ENCODE measurements around the gene SORCS2. TPM values are rescaled to one million over a fixed set of nuclear protein-coding genes. Genes with fewer than 3 reads are reported as not detected.

The SORCS2 gene
- polyA plus RNA-seq, 1 donor from 2014 or later = 1.0 TPM

DNA sequence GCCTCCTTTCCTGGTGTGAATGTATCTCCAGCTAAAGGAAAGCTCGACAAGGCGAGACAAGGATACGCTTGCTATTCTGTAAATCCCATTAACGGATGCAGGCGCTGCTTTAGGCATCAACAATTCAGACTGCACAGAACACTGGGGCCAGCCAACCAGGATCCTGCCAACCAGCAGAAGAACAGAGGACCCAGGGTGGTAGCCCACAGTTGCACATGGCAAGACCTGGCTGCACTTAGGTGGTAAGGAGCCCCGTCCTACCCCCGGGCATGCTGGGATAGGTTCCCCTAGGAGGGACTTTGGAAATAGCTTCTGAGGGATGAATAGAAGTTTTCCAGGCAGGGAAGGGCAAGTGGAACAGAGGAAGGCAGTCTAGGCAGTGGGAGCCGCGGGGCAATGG, 221.7 kb downstream of the SORCS2 start:
- H3K4me2 ChIP-seq (ENCODE audit: low read length) = no peak overlapping the region
- no peak overlapping the region for H2AFZ ChIP-seq (ENCODE audit: low read depth, low read length)
- H3K27ac ChIP-seq (ENCODE audit: low read length) = no peak overlapping the region
- no peak overlapping the region for H3K4me3 ChIP-seq (ENCODE audit: low read length)
- no peaks in the 10 kb centered on the region for H3K79me2 ChIP-seq (replicated peaks; ENCODE audit: insufficient read depth, low read length)
- H3K36me3 ChIP-seq (ENCODE audit: insufficient read depth, low read length) = no peaks in the 10 kb centered on the region
- no peaks in the 10 kb centered on the region for H4K20me1 ChIP-seq (ENCODE audit: insufficient read depth)
- TF ChIP-seq, protein P1, sequence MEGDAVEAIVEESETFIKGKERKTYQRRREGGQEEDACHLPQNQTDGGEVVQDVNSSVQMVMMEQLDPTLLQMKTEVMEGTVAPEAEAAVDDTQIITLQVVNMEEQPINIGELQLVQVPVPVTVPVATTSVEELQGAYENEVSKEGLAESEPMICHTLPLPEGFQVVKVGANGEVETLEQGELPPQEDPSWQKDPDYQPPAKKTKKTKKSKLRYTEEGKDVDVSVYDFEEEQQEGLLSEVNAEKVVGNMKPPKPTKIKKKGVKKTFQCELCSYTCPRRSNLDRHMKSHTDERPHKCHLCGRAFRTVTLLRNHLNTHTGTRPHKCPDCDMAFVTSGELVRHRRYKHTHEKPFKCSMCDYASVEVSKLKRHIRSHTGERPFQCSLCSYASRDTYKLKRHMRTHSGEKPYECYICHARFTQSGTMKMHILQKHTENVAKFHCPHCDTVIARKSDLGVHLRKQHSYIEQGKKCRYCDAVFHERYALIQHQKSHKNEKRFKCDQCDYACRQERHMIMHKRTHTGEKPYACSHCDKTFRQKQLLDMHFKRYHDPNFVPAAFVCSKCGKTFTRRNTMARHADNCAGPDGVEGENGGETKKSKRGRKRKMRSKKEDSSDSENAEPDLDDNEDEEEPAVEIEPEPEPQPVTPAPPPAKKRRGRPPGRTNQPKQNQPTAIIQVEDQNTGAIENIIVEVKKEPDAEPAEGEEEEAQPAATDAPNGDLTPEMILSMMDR (IDR thresholded peaks at IDR 0.05; ENCODE audit: poor library complexity, severe bottlenecking) = no peak
- TF ChIP-seq EZH2 (IDR thresholded peaks at IDR 0.05; ENCODE audit: borderline replicate concordance, insufficient read depth, low read length, poor library complexity, severe bottlenecking) (no peak), SMC3 (conservative IDR thresholded peaks at IDR 0.05; ENCODE audit: poor library complexity) (no peak), EP300 (conservative IDR thresholded peaks at IDR 0.05; ENCODE audit: poor library complexity, severe bottlenecking) (no peak), RAD21 (conservative IDR thresholded peaks at IDR 0.05) (no peak), TAF1 (IDR thresholded peaks at IDR 0.05; ENCODE audit: low read depth) (no peak), POLR2AphosphoS5 (IDR thresholded peaks at IDR 0.05) (no peak), MXI1 (conservative IDR thresholded peaks at IDR 0.05; ENCODE audit: poor library complexity, severe bottlenecking) (no peak)
- TF ChIP-seq, protein P2, sequence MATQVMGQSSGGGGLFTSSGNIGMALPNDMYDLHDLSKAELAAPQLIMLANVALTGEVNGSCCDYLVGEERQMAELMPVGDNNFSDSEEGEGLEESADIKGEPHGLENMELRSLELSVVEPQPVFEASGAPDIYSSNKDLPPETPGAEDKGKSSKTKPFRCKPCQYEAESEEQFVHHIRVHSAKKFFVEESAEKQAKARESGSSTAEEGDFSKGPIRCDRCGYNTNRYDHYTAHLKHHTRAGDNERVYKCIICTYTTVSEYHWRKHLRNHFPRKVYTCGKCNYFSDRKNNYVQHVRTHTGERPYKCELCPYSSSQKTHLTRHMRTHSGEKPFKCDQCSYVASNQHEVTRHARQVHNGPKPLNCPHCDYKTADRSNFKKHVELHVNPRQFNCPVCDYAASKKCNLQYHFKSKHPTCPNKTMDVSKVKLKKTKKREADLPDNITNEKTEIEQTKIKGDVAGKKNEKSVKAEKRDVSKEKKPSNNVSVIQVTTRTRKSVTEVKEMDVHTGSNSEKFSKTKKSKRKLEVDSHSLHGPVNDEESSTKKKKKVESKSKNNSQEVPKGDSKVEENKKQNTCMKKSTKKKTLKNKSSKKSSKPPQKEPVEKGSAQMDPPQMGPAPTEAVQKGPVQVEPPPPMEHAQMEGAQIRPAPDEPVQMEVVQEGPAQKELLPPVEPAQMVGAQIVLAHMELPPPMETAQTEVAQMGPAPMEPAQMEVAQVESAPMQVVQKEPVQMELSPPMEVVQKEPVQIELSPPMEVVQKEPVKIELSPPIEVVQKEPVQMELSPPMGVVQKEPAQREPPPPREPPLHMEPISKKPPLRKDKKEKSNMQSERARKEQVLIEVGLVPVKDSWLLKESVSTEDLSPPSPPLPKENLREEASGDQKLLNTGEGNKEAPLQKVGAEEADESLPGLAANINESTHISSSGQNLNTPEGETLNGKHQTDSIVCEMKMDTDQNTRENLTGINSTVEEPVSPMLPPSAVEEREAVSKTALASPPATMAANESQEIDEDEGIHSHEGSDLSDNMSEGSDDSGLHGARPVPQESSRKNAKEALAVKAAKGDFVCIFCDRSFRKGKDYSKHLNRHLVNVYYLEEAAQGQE (IDR thresholded peaks at IDR 0.05; ENCODE audit: borderline replicate concordance) = no peak
- peaks cover 2% of the 10 kb centered on the region for H3K9me3 ChIP-seq (ENCODE audit: low read length)
- no peaks in the 10 kb centered on the region for H3K27me3 ChIP-seq (ENCODE audit: insufficient read depth, low read depth, low read length)
- no peaks in the 10 kb centered on the region for H3F3A ChIP-seq (ENCODE audit: insufficient read depth, low read length, poor library complexity, severe bottlenecking)
- H3K9ac ChIP-seq (ENCODE audit: low read length) = no peak overlapping the region
- H3K9me2 ChIP-seq (ENCODE audit: insufficient read depth, low read length) = no peaks in the 10 kb centered on the region

DNA sequence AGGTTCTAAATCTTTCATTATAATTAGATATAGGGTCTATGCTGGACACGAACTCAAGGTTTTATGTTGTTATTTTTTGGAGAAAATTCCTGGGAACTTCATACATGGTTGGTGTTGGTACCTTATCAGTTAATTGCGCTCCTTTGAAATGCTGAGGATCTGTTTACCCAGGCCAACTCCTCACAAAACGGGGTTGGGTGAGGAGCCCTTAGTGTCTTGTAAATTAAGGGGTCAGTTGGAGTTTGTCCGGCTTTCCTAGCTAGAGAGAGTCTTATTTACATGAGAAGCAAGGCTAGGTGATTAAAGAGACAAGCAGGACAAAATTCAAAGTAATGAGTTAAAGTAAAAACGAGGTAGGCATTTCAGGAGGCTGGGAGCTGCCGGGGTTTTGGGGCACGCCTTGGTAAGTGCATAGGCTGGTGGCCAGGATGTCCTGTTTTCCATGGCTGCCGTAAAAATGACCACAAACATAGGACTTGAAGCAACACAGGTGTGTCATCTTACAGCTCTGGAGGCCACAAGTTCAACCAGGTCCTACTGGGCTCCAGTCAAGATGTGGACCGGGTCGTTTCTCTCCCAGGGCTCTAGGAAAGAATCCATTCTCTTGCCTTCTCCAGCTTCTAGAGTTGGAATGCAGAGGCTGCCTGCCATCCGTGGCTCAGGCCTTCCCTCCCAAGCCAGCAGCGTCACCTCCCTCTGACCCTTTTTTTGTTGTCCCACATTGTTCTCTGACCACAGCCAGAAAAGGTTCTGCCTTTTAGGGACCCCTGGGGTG, 222.6 kb downstream of the SORCS2 start:
- no peaks in the 10 kb centered on the region for H3K9me3 ChIP-seq (ENCODE audit: low read length)
- H3K9ac ChIP-seq (ENCODE audit: low read length) = no peak overlapping the region
- no peak overlapping the region for H3K27ac ChIP-seq (ENCODE audit: low read length)
- no peaks in the 10 kb centered on the region for H3K36me3 ChIP-seq (ENCODE audit: insufficient read depth, low read length)
- H4K20me1 ChIP-seq (ENCODE audit: insufficient read depth) = no peaks in the 10 kb centered on the region
- H3K9me2 ChIP-seq (ENCODE audit: insufficient read depth, low read length) = no peaks in the 10 kb centered on the region
- H3F3A ChIP-seq (ENCODE audit: insufficient read depth, low read length, poor library complexity, severe bottlenecking) = no peaks in the 10 kb centered on the region
- H3K27me3 ChIP-seq (ENCODE audit: insufficient read depth, low read depth, low read length) = no peaks in the 10 kb centered on the region
- no peak overlapping the region for H3K4me3 ChIP-seq (ENCODE audit: low read length)
- no peaks in the 10 kb centered on the region for H3K79me2 ChIP-seq (replicated peaks; ENCODE audit: insufficient read depth, low read length)
- no peak overlapping the region for H2AFZ ChIP-seq (ENCODE audit: low read depth, low read length)
- TF ChIP-seq, protein P1 (IDR thresholded peaks at IDR 0.05; ENCODE audit: poor library complexity, severe bottlenecking) = no peak
- TF ChIP-seq POLR2AphosphoS5 (IDR thresholded peaks at IDR 0.05) (no peak), EP300 (conservative IDR thresholded peaks at IDR 0.05; ENCODE audit: poor library complexity, severe bottlenecking) (no peak), MXI1 (conservative IDR thresholded peaks at IDR 0.05; ENCODE audit: poor library complexity, severe bottlenecking) (no peak), RAD21 (conservative IDR thresholded peaks at IDR 0.05) (no peak), SMC3 (conservative IDR thresholded peaks at IDR 0.05; ENCODE audit: poor library complexity) (no peak), TAF1 (IDR thresholded peaks at IDR 0.05; ENCODE audit: low read depth) (no peak), EZH2 (IDR thresholded peaks at IDR 0.05; ENCODE audit: borderline replicate concordance, insufficient read depth, low read length, poor library complexity, severe bottlenecking) (no peak)
- TF ChIP-seq, protein P2 (IDR thresholded peaks at IDR 0.05; ENCODE audit: borderline replicate concordance) = no peak
- no peak overlapping the region for H3K4me2 ChIP-seq (ENCODE audit: low read length)

Data from neural cell (in vitro differentiated cells).